K562 (cell line): Measurements from ENCODE around the gene CD37. TPM values are rescaled to one million over a fixed set of nuclear protein-coding genes. Genes with fewer than 3 reads are reported as not detected.

ENCODE experiments used
- CHD2 ChIP-seq: IDR thresholded peaks from 2 replicates; pipeline ENCODE4 v1.6.1; 2011; ENCODE audit warnings: low read depth, low read length
- CUX1 ChIP-seq: fragments of 200-800 bp; sonication (Bioruptor generic); IDR thresholded peaks from 2 replicates; pipeline ENCODE4 v1.6.1; 2016; ENCODE audit warnings: missing genetic modification characterization, missing compliant biosample characterization
- DDX20 ChIP-seq: fragments of 450-650 bp; IDR thresholded peaks from 2 replicates; pipeline ENCODE4 v1.6.1; 2016; ENCODE audit warnings: missing genetic modification characterization, low read depth, mild to moderate bottlenecking, missing compliant biosample characterization, moderate library complexity
- DMBX1 ChIP-seq: fragments of 250-450 bp; sonication (Bioruptor Pico); IDR thresholded peaks from 2 replicates; pipeline ENCODE4 v1.8.0; 2022; ENCODE audit warnings: inconsistent platforms, mild to moderate bottlenecking, moderate library complexity, borderline replicate concordance
- HMGN3 ChIP-seq: IDR thresholded peaks from 2 replicates; pipeline ENCODE4 v1.6.1; 2011; ENCODE audit warnings: borderline replicate concordance, low read depth, mild to moderate bottlenecking, mixed read lengths, low read length; ENCODE audit not compliant: insufficient read length; ENCODE audit errors: extremely low read depth
- NBN ChIP-seq: fragments of 450-650 bp; IDR thresholded peaks from 2 replicates; pipeline ENCODE4 v1.6.1; 2016; ENCODE audit warnings: low read depth, mild to moderate bottlenecking
- POU5F1 ChIP-seq: fragments of 150-350 bp; IDR thresholded peaks from 2 replicates; pipeline ENCODE4 v1.6.1; 2014; ENCODE audit warnings: borderline replicate concordance, low read length, low read depth, mild to moderate bottlenecking; ENCODE audit not compliant: partially characterized antibody
- ZEB2 ChIP-seq: fragments of 450-650 bp; IDR thresholded peaks from 2 replicates; pipeline ENCODE4 v1.6.1; 2016
- ZNF239 ChIP-seq: fragments of 250-450 bp; sonication (Bioruptor Pico); IDR thresholded peaks from 2 replicates; pipeline ENCODE4 v1.4.0; 2020; ENCODE audit warnings: mild to moderate bottlenecking
- ZNF444 ChIP-seq: fragments of 250-450 bp; sonication (Bioruptor Pico); IDR thresholded peaks from 2 replicates; pipeline ENCODE4 v1.4.0; 2020; ENCODE audit warnings: mild to moderate bottlenecking, moderate library complexity
- polyA plus RNA-seq, 8 experiments: library from polyadenylated mRNA; depleted of rRNA in 4 of 8; stranded (reverse) in 5 of 8; unstranded in 3 of 8; fragments of >200 nt; fragmentation: Nextera tagmentation in 2 of 8; fragmentation: Illumina TruSeq in 1 of 8; extraction: Ambion mirVana in 2 of 8; extraction: Trizol in 1 of 8; gene quantifications; 2 replicates each; pipeline versions ENCODE4 v1.2.1 to v1.2.3, GENCODE V29; 2011 to 2014; ENCODE audit warnings: inconsistent platforms in 1 of 8, missing spikeins in 1 of 8
- total RNA-seq, 7 experiments: library from RNA; depleted of rRNA in 6 of 7; stranded (reverse); fragments of >200 nt in 6 of 7; fragmentation: Illumina TruSeq in 2 of 7; extraction: Trizol in 2 of 7; gene quantifications; 2 replicates each; pipeline versions ENCODE4 v1.2.1 to v1.2.3, GENCODE V29; 2011 to 2021; ENCODE audit warnings: low replicate concordance in 1 of 7
- TF ChIP-seq, protein P1 (sequence below), 2 experiments: fragments of 450-650 bp; IDR thresholded peaks; 2 replicates each; pipeline ENCODE4 v1.6.1; 2016; ENCODE audit warnings: mild to moderate bottlenecking in 2 of 2, borderline replicate concordance in 1 of 2, low read depth in 1 of 2, moderate library complexity in 1 of 2

Gene CD37
- total and polyA plus RNA-seq, 9 of the 15 experiments (the other 6 are each of a cell fraction or from before 2014, with no cell fraction given): 2.5 to 19.0 (median 7.4) TPM

DNA sequence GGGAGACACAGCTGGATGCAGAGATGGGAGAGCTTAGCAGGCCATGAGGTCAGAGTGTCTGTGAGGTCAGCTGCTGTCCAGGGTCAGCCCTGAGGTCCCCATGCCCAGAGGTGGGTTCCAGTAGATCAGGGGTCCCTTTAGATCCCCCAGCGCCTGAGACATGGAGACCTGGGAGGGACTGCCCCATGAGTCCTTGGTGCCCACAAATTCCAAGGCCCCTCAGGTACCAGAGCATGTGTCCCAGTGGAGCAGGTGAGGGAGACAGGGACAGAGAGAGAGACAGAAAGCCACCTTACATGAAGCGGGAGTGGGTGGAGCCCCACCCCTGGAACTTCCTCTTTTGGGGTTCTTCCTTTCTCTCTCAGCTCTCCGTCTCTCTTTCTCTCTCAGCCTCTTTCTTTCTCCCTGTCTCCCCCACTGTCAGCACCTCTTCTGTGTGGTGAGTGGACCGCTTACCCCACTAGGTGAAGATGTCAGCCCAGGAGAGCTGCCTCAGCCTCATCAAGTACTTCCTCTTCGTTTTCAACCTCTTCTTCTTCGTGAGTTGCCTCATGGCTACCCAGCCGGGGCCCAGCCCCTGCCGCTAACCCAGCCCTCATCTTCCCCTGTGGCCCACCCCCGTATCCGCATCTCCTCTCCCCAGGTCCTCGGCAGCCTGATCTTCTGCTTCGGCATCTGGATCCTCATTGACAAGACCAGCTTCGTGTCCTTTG, at the start of gene CD37 (continued):
- TF ChIP-seq CUX1 (CRISPR knock-in tag) (no peak), NBN (no peak), ZNF239 (no peak), DMBX1 (CRISPR knock-in tag) (no peak), HMGN3 (no peak), ZEB2 (0 out of 2 replicates have a peak, but pooled peaks have one; percentile 50), ZNF444 (CRISPR knock-in tag) (no peak), DDX20 (no peak), POU5F1 (no peak), CHD2 (no peak)
- TF ChIP-seq, protein P1, sequence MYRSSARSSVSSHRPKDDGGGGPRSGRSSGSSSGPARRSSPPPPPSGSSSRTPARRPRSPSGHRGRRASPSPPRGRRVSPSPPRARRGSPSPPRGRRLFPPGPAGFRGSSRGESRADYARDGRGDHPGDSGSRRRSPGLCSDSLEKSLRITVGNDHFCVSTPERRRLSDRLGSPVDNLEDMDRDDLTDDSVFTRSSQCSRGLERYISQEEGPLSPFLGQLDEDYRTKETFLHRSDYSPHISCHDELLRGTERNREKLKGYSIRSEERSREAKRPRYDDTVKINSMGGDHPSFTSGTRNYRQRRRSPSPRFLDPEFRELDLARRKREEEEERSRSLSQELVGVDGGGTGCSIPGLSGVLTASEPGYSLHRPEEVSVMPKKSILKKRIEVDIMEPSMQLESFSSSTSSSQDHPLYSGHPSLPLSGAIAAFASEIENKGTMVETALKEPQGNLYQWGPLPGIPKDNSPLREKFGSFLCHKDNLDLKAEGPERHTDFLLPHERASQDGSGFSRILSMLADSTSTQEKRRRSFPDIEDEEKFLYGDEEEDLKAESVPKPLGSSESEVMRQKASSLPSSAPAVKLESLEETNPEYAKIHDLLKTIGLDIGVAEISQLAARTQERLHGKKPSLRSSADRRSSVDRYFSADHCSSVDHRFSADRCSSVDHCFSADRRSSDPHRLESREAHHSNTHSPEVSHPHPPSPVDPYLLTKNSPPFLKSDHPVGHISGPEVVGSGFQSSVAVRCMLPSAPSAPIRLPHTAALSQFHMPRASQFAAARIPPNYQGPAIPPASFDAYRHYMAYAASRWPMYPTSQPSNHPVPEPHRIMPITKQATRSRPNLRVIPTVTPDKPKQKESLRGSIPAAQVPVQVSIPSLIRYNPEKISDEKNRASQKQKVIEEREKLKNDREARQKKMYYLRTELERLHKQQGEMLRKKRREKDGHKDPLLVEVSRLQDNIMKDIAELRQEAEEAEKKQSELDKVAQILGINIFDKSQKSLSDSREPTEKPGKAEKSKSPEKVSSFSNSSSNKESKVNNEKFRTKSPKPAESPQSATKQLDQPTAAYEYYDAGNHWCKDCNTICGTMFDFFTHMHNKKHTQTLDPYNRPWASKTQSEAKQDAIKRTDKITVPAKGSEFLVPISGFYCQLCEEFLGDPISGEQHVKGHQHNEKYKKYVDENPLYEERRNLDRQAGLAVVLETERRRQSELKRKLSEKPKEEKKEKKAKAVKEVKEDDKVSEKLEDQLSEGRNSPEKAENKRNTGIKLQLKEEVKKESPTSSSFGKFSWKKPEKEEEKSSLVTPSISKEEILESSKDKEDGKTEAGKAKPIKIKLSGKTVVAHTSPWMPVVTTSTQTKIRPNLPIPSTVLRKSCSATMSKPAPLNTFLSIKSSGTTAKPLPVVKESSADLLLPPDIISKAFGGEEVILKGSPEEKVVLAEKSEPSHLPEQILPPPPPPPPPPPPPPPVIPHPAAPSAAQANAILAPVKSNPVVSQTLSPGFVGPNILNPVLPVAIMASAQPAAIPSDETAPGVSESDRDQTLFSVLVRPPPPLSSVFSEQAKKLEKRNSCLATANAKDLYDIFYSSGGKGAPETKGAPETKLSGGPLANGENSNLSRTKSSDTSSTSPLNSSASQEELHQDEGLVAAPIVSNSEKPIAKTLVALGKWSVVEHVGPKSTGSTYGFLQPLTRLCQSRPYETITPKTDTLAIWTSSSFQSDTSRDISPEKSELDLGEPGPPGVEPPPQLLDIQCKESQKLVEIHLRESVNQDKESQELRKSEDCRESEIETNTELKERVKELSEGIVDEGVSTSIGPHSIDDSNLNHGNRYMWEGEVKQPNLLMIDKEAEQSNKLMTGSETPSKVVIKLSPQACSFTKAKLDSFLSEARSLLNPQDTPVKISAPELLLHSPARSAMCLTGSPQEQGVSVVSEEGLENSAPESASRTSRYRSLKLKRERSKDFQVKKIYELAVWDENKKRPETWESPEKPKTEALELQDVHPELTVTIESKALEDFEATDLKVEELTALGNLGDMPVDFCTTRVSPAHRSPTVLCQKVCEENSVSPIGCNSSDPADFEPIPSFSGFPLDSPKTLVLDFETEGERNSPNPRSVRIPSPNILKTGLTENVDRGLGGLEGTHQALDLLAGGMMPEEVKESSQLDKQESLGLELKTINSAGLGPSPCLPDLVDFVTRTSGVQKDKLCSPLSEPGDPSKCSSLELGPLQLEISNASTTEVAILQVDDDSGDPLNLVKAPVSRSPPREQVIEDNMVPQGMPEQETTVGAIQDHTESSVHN (IDR thresholded peaks at IDR 0.05; ENCODE audit: borderline replicate concordance in 1 of 2, low read depth in 1 of 2): no peak
